Epithelial cell of prostate (primary cell): Measurements from ENCODE around the gene DEGS1.
A peak's percentile ranks its signal among the peaks of the same experiment; 100 is the strongest.

Experiments used
- DNase-seq: peaks from one replicate; pipeline ENCODE4 v3.0.0-alpha.2; 2011; ENCODE audit warnings: low read depth, low spot score
- H3K27ac ChIP-seq: fragments of 450-650 bp; 2 replicates; pipeline ENCODE4 v1.5.1; 2017; ENCODE audit warnings: mild to moderate bottlenecking

Gene DEGS1

DNA sequence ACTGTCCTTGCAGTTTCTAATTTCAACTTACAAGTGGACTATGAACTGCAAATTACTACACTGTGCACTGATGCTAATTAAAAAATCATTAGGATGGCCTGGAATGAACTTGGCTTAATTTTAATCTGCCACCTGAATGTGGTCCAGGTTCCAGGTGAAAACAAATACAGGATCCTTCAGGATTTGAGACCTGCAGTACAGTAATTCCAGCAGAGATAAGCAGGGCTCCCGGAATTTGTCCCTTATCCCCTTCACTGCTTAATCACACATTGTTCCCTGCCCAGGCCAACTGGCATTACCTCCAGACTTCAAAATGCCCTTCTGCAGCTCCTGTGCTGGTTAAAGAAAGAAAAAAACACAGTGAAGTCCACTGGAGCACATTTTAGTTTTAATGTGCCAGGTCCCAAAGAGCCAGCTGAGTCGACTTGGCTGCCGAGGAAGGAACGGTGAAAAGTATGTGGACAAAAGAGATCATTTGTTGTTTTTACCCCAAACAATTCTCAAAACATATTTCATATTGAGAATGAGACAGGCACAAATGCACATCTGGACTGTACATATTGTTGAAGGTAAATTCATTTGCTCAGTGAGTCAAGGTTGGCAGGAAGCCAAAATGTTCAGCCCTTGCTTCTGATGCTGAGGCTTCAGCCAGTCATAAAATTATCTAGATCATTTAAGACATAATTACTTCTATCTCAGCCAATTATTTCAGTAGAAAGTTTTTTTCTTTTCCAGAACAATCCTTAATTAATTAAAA is 28.3 kb downstream of the DEGS1 start:
- H3K27ac ChIP-seq, result no peak overlapping the region
- peak; percentile 51 for DNase-seq

DNA sequence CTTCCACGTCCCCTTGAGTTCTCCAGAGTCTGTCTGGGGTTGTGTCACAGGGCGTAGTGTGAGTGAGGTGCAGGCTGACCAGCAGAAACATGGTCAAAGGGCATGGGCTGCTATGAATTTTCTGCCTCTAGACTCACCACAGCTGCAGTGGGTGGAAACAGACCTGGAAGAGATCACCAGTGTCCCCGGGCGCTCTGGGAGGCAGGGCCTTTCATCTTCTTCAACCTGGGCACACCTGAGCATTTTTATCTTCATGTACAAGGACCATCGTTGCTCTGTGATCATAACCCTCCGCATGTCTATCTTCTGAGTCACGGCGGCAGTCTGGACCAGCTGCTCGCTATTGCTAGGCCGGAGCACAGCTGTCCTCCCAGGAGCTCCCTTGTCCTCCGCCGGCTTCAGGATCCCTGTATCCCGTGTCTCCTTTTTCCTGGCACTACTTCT is 29.6 kb downstream of the DEGS1 start:
- no peak for DNase-seq
- no peak overlapping the region for H3K27ac ChIP-seq

- peak overlapping the region; percentile 2 for H3K27ac ChIP-seq
- DNase-seq, result no peak
Observed at GRCh38 chr1:224213438-224214119, 30.5 kb downstream of the DEGS1 start.

DNA sequence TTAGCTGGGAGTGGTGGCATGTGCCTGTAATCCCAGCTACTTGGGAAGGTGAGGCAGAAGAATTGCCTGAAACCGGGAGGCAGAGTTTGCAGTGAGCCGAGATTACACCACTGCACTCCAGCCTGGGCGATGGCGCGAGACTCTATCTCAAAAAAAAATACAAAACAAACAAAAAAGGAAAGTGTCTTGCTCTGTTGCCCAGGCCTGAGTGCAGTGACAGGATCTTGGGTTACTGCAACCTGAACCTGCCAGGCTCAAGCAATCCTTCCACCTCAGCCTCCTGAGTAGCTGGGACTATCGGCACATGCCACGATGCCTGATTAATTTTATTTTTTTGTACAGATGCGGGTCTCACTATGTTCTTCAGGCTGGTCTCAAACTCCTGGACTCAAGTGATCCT is 33.3 kb downstream of the DEGS1 start:
- no peak for DNase-seq
- H3K27ac ChIP-seq, result no peak overlapping the region

GRCh38 chr1:224217655-224218623 is 34.9 kb downstream of the DEGS1 start:
- H3K27ac ChIP-seq, result no peak overlapping the region
- DNase-seq, result no peak

- H3K27ac ChIP-seq, result no peak overlapping the region
- no peak for DNase-seq
Observed at GRCh38 chr1:224219011-224219611, 36.1 kb downstream of the DEGS1 start.

DNA sequence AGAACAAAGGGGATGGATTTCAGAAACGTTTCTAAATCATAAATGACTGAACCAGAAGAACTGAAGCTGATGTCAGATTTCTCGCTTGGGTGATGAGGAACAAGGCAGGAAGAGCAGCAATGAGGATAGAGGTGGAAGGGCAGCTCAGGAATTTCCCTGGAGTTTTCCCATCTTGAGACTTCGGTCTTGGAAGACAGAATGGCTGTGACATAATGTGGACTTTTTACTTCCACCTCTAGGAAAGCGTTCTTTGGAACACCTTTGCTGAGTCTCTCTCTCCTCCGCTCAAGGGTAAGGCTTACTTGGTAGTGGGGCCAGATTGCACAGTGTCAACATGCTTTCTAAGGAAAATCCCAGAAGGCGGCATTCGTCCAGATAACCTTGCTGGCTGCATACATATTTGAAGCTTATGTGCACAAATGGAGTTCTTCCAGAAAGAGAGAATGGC is 36.6 kb downstream of the DEGS1 start:
- no peak overlapping the region for H3K27ac ChIP-seq
- no peak for DNase-seq

DNA sequence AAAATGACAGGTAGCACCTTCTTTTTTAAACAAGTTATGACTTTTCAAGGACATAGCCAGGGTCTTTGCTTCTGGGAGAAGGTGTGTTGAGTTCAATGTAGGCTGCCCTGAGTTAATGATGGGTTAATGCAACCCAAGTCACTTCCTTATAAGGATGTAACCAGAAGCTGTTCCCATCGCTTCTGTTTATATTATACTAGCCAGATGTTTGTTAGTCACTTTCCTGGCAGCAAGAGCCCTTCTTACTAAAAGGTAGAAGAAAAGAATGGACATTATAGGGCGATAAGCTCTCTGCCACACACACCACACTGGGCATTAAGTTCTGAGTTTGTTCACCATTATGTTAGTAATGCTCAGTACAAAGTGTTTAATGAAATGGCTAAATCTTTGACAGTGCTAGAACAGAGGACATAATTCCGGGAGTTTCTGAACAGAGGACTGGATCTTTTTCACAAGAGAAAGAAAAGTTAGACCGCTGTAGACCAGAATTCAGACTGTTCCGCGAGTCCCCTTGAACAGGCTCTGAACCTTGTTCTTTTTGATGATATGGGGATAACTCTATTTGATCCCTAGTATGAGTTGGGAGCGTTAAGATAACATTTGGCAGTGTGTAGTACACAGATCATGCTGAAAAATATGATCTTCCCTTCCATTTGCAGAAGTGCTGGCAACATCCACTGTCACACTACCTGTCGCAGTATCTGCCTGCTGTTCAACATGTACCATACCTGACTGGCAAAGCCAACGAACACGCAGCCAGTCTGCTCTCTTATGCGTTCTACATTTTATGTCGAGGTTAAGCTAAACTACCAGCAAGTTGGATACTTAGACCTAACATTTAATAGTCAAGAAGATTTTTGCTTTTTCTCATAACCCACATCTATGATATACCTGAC is 41.0 kb downstream of the DEGS1 start:
- DNase-seq, result peak; percentile 20
- H3K27ac ChIP-seq, result no peak overlapping the region

DNA sequence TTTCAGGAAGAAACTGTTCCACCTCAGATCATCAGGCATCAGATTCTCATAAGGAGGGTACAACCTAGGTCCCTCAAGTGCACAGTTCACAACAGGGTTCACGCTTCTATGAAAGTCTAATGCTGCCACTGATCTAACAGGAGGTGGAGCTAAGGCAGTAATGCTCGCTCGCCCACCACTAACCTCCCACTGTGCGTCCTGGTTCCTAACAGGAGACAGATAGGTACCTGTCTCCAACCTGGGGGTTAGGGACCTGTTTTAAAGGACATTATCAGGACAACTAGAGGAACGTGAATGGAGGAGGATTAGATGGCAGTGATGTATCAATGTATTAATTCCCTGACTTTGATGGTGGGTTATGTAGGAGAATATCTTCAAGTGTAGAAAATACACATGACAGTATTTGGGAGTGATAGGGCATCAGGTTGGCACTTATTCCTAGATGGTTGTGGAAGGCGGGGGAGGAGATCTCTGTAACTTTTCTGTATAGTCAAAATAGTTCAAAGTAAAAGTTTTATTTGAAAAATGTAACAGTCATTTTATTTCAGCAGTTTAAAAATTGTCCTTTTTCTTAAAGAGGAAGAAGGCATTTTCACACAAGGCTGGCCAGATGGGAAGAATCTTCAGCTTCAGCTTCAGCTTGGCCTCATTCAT is 43.9 kb downstream of the DEGS1 start:
- no peak for DNase-seq
- no peak overlapping the region for H3K27ac ChIP-seq

GRCh38 chr1:224234017-224234416 is 51.0 kb downstream of the DEGS1 start:
- H3K27ac ChIP-seq, result no peak overlapping the region
- no peak for DNase-seq

- DNase-seq, result no peak
- H3K27ac ChIP-seq, result no peak overlapping the region
Observed at GRCh38 chr1:224235813-224236493, 52.9 kb downstream of the DEGS1 start.

DNA sequence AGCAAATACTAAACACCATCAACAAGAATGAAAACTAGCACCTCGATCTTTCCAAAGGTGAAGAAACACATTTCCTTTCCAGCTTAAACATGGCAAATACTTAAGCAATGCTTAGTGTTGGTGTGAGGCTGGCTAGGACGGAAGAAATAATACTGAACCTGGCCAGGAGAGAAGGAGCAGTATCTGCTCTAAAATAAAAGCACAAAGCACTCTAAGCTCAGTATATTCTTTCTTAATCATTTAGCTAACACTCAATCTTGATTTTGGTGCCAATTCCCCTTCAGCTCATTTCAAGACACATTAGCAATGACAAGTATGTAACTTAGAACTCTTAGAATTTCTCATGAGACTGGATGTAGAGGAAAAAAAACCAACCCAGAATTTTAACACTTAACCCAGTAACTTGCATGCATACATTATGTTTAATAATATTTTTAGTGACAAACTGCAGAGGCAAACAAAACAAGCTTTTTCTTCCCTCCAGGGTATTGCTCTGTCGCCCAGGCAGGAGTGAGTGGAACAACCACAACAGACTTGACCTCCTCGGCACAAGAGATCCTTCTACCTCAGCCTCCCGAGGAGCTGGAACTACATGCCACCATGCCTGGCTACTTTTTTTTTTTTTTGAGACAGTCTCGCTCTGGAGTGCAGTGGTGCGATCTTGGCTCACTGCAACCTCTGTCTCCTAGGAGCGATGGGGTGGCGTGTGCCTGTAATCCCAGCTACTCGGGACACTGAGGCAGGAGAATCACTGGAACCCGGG is 54.3 kb downstream of the DEGS1 start:
- H3K27ac ChIP-seq, result no peak overlapping the region
- no peak for DNase-seq

DNA sequence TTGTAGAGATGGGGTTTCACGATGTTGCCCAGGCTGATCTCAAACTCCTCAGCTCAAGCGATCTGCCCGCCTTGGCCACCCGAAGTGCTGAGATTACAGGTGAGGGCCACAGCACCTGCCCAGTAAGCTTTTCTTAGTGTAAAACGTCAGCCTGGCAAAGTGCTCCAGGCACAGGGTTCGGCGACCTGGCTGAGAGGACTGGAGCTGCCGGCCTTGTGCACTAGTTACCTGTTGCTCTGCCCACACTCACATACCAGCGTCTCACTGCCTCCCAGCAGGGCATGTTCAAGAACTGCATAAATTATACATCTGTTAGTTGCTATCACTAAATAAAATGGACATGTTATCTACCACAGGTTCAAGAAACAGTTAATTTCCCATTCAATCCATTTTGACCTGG is 55.2 kb downstream of the DEGS1 start:
- DNase-seq, result no peak

DNA sequence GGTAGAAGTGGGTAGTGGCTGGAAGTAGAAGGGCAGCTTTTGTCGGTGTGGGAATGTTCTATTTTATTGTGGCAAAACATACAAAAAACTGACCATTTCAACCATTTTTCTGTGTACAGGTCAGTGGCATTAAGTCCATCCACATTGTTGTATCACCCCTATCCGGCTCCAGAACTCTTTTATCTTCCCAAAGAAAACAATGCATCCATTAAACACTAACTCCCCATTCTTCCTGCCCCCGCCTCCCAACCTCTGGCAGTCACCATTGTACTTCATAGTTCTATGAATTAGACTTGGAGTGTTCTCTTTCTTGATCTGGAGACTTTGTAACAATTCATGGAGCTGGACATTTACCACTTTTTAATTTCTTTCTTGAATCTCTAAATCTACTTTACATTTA is 55.7 kb downstream of the DEGS1 start:
- no peak for DNase-seq
- no peak overlapping the region for H3K27ac ChIP-seq

More for the DNA sequence above, 55.2 kb downstream of the DEGS1 start:
- H3K27ac ChIP-seq, result no peak overlapping the region
